GM18526 (cell line): ENCODE data around the gene SPP1.

Experiments used
- POLR2A ChIP-seq: IDR thresholded peaks from 3 replicates; pipeline ENCODE4 v1.6.1; 2011; ENCODE audit not compliant: insufficient read length; ENCODE audit errors: extremely low read depth

SPP1 gene

DNA sequence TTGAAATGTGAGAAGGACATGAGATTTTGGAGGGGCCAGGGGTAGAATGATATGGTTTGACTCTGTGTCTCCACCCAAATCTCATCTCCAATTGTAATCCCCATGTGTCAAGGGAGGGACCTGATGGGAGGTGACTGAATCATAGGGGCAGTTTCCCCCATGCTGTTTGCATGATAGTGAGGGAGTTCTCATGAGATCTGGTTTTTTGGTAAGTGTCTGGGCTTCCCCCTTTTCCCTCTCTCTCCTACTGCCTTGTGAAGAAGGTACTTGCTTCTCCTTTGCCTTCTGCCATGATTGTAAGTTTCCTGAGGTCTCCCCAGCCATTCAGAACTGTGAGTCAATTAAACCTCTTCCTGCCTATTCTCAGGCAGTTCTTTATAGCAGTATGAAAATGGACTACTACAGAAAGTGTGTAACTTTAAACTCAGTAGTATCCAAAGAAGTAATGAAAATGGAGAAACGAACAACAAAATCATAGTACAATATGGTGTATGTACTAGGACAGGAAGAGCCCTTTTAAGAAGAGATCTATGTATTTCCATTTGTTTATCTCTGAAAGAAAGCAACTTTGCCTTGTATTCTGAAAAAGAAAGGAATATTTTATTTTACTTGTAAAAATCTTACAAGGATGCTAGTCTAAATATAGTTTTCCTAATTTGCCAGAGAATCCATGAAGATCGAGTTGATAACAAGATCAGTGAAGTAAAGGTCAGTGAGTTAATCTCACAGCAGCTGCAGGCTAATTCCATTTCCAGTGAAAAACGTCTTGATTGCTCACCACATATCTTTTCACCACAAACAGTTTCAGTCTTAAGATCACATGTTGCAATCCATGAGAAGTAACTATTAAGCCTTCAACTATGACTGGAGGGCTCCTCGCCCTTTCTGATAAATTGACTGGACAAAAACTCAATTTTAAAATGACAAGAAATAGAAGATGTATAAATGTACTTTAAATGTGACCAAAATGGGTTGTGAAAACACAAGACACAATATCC, 52.4 kb downstream of the SPP1 start:
- no peak for TF ChIP-seq POLR2A

DNA sequence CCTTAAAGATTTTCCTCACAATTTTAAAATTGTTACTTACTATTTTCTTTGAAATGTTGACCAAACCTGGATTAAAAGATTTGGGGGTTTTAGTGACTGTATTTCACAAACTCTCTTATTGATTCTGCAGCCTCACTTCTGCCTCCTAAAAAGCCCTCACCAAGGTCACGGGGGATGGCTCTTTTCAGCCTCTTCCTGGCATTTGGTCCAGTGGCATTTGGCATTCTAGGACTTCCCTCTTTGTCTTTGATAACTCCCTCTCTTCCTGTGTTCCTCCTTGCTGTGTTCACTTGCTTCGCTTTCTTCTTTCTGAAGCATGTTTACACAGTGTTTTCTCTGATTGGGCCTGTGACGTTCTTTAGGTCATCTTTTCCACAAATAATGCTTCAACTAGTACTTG, 53.4 kb downstream of the SPP1 start:
- no peak for TF ChIP-seq POLR2A

DNA sequence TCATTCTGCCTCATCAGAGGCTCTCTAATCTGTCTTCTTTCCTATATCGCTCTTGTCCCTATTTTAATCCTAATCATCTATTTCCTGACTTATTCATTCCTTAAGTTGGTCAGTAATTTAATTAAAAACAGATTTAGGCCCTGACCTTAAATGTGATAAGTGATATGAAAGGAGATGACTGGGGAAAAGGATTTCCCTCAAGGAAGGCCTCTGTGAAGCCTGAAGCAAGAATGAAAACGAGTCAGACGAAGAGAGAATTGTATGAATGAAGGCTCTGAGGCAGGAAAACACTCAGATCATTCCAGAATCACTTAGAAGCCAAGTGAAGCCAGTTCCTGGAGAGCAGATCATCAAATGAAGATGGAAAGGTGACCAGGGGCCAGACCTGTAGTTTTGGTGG, 54.0 kb downstream of the SPP1 start:
- TF ChIP-seq POLR2A: no peak

DNA sequence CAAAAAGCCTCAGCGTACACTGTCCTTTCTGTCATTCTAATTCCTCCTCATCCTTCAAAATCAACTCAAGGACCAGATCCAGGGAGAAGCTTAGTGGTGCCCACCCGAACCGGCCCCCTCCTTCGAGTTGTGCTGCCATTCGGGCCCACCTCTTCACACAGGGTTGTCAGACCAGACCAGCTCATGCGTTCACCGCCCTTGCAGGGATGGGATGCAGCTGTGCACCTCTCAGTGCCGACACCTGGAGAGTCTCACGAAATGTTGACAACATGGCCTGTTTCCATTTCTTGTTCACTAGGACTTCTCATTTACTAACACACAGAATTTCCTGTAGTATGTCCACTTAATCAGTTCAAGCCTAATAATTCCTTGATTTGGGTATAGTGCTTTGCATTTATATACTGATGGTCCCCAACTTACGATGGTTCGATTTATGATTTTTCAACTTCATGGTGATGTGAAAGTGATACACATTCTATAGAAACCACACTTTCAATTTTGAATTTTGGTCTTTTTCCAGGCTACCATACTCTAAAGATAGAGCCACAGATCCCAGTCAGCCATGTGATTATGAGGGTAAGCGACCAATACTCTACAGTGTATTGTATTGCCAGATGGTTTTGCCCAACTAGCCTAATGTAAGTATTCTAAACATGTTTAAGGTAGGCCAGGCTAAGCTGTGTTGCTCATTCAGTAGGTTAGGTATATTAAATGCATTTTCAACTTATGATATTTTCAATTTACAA, 55.2 kb downstream of the SPP1 start:
- TF ChIP-seq POLR2A: no peak
